B cell (primary cell): Measurements from ENCODE around the gene ANAPC10. TPM values are rescaled to one million over a fixed set of nuclear protein-coding genes. Genes with fewer than 3 reads are reported as not detected.

ENCODE experiments used
- ATAC-seq: fragments of 200-7000 bp; cut with Tn5 transposase; one replicate; pipeline ENCODE4 v1.10.0; 2021; ENCODE audit warnings: low read depth, mild to moderate bottlenecking, moderate number of reproducible peaks, moderate library complexity
- CTCF ChIA-PET: fragments of 350-600 bp; sonication (Branson Sonifier 250); formaldehyde crosslinking; loops from one replicate; lab custom pipeline; 2021; ENCODE audit warnings: antibody characterized with exemption, inconsistent platforms; lab: Charles Lee
- POLR2A ChIA-PET: fragments of 350-600 bp; sonication (Branson Sonifier 250); formaldehyde crosslinking; loops from one replicate; lab custom pipeline; 2021; ENCODE audit warnings: antibody characterized with exemption; lab: Charles Lee
- DNase-seq: peaks from one replicate; pipeline ENCODE4 v3.0.0; 2013
- H2AFZ ChIP-seq: 2 replicates; pipeline ENCODE4 v1.6.1; 2012; ENCODE audit warnings: mild to moderate bottlenecking, low read depth, low read length; ENCODE audit not compliant: insufficient read depth, poor library complexity, severe bottlenecking
- H3K27ac ChIP-seq, 2 donors: 1 replicate in 1 of 2; 2 replicates in 1 of 2; pipeline ENCODE4 v1.5.1; 2012 to 2013; ENCODE audit warnings: low read length in 2 of 2, mild to moderate bottlenecking in 2 of 2, moderate library complexity in 1 of 2
- H3K27me3 ChIP-seq, 4 experiments: fragments of 200-600 bp in 1 of 4; sonication (generic) in 1 of 4; replicated peaks in 1 of 4; 1 replicate in 2 of 4; 2 replicates in 2 of 4; pipeline versions ENCODE4 v1.6.1 to v1.7.0; 2013 to 2016; ENCODE audit warnings: low read length in 3 of 4, mild to moderate bottlenecking in 2 of 4, mixed read lengths in 1 of 4, moderate library complexity in 1 of 4; ENCODE audit not compliant: insufficient read depth in 4 of 4, control insufficient read depth in 3 of 4; ENCODE audit errors: control extremely low read depth in 1 of 4
- H3K36me3 ChIP-seq, 2 experiments: replicated peaks in 1 of 2; 1 replicate in 1 of 2; 2 replicates in 1 of 2; pipeline versions ENCODE4 v1.6.1 to v1.7.1; 2013; ENCODE audit warnings: low read length in 1 of 2; ENCODE audit not compliant: insufficient read depth in 2 of 2, control insufficient read depth in 1 of 2; ENCODE audit errors: control extremely low read depth in 1 of 2, extremely low read depth in 1 of 2
- H3K4me1 ChIP-seq, 2 donors: fragments of 200-600 bp in 1 of 2; sonication (generic) in 1 of 2; 1 replicate in 1 of 2; 2 replicates in 1 of 2; pipeline versions ENCODE4 v1.5.1 to v1.6.1; 2013 to 2017; ENCODE audit warnings: low read length in 2 of 2; ENCODE audit not compliant: control insufficient read depth in 2 of 2, insufficient read depth in 2 of 2
- H3K4me2 ChIP-seq: replicated peaks from 2 replicates; pipeline ENCODE3; 2012; ENCODE audit warnings: mild to moderate bottlenecking, low read depth, low read length; ENCODE audit not compliant: poor library complexity, severe bottlenecking
- H3K4me3 ChIP-seq, 5 experiments: fragments of 200-600 bp in 1 of 5; sonication (generic) in 1 of 5; 1 replicate in 3 of 5; 2 replicates in 2 of 5; pipeline versions ENCODE4 v1.5.1 to v1.7.0; 2011 to 2016; ENCODE audit warnings: low read length in 4 of 5, mild to moderate bottlenecking in 4 of 5, low read depth in 2 of 5, control low read depth in 1 of 5, moderate library complexity in 1 of 5; ENCODE audit not compliant: insufficient read depth in 1 of 5; ENCODE audit errors: control extremely low read depth in 1 of 5, extremely low read depth in 1 of 5
- H3K79me2 ChIP-seq: fragments of 200-600 bp; sonication (generic); one replicate; pipeline ENCODE4 v1.6.0; 2016; ENCODE audit warnings: low read length; ENCODE audit not compliant: control insufficient read depth, insufficient read depth
- H3K9ac ChIP-seq: fragments of 200-600 bp; sonication (generic); 2 replicates; pipeline ENCODE4 v1.6.1; 2017; ENCODE audit warnings: mild to moderate bottlenecking, low read length, moderate library complexity
- H3K9me3 ChIP-seq, 3 donors: one replicate each; pipeline versions ENCODE4 v1.6.1 to v1.7.1; 2013; ENCODE audit warnings: low read length in 2 of 3; ENCODE audit not compliant: control insufficient read depth in 2 of 3, insufficient read depth in 1 of 3; ENCODE audit errors: control extremely low read depth in 1 of 3
- H4K20me1 ChIP-seq: 2 replicates; pipeline ENCODE4 v1.6.0; 2012; ENCODE audit warnings: mild to moderate bottlenecking, low read length; ENCODE audit not compliant: insufficient read depth, control insufficient read depth, poor library complexity, severe bottlenecking
- H3K27ac Mint-ChIP-seq: one replicate; pipeline ENCODE4 v1.8.0; 2021; ENCODE audit warnings: mixed read lengths
- H3K27me3 Mint-ChIP-seq: one replicate; pipeline ENCODE4 v1.8.0; 2021; ENCODE audit warnings: mixed read lengths
- H3K4me1 Mint-ChIP-seq: one replicate; pipeline ENCODE4 v1.8.0; 2021; ENCODE audit warnings: mixed read lengths
- H3K4me3 Mint-ChIP-seq: one replicate; pipeline ENCODE4 v1.8.0; 2021; ENCODE audit warnings: mixed read lengths
- H3K9me3 Mint-ChIP-seq: one replicate; pipeline ENCODE4 v1.8.0; 2022; ENCODE audit warnings: mixed read lengths; ENCODE audit not compliant: insufficient read depth
- EZH2 ChIP-seq: IDR thresholded peaks from 2 replicates; pipeline ENCODE4 v1.6.1; 2012; ENCODE audit warnings: borderline replicate concordance, low read depth, mild to moderate bottlenecking, moderate library complexity, low read length; ENCODE audit not compliant: insufficient read depth, poor library complexity, severe bottlenecking
- WGBS: methylation state at CpG from one replicate; pipeline ENCODE4 v1.1.5; 2013; ENCODE audit warnings: missing lambda C conversion rate; ENCODE audit not compliant: insufficient coverage; 5-methylcytosine and 5-hydroxymethylcytosine counted together
- intact Hi-C: fragments of 100-400 bp; cut with micrococcal nuclease; formaldehyde crosslinking; loops from one replicate; pipeline ENCODE4 v1.10.0; 2022
- polyA plus RNA-seq: library from polyadenylated mRNA; depleted of rRNA; stranded (reverse); fragments of >200 nt; gene quantifications from 2 replicates; pipeline ENCODE4 v1.2.3, GENCODE V29; 2012
- total RNA-seq, 2 donors: library from RNA; stranded (reverse); fragments of 120-200 nt in 1 of 2; gene quantifications; 1 replicate in 1 of 2; 2 replicates in 1 of 2; pipeline versions ENCODE4 v1.2.3 to v1.2.4, GENCODE V29; 2013 to 2022
- TF ChIP-seq, protein P1 (sequence below): fragments of 200-600 bp; IDR thresholded peaks from one replicate; pipeline ENCODE4 v1.8.0; 2022; ENCODE audit warnings: antibody characterized with exemption, mild to moderate bottlenecking

ANAPC10 gene
- total and polyA plus RNA-seq, 2 donors (not counting 1 experiment from before 2014, with no cell fraction given) = 17.4 to 18.9 TPM

DNA sequence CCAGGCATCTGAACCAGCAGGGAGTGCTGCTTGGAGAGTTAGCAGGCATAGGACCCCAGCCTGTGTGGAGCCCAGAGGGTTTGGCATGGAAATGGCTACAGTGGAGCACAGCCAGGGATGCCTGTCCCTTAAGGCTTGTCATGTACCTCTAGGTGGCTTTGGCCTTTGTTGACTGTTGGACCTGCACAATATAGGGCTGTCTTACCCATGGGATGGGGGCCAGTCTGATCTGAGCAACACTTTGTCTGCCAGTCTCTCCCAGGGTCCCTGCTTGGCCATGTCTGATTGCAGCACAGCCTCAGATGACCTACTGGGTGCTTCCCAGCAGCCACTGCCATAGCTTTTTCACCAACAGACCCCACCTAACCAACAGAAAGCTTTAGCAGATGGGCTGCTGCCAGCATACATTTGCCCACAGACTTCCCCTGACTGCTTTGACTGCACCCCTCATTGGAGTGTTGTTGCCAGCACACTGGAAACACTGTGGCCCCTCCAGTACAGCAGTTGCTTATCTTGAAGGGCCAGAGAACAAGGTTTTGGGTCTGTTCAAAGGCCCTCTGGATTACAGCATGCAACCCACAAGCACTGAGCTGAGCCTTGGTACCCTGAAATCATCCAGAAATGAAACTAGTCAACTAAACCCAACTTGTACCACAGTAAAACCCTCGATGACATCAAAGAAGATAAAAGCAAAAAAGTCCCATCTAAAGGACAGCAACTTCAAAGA is 22.1 kb downstream of the ANAPC10 start:
- peaks cover 5% of the 10 kb centered on the region for H3K9me3 Mint-ChIP-seq
- H3K4me3 ChIP-seq = no peak overlapping the region
- no peaks in the 10 kb centered on the region for H4K20me1 ChIP-seq
- H3K27me3 Mint-ChIP-seq = no peaks in the 10 kb centered on the region
- TF ChIP-seq EZH2 = no peak
- TF ChIP-seq, protein P1, sequence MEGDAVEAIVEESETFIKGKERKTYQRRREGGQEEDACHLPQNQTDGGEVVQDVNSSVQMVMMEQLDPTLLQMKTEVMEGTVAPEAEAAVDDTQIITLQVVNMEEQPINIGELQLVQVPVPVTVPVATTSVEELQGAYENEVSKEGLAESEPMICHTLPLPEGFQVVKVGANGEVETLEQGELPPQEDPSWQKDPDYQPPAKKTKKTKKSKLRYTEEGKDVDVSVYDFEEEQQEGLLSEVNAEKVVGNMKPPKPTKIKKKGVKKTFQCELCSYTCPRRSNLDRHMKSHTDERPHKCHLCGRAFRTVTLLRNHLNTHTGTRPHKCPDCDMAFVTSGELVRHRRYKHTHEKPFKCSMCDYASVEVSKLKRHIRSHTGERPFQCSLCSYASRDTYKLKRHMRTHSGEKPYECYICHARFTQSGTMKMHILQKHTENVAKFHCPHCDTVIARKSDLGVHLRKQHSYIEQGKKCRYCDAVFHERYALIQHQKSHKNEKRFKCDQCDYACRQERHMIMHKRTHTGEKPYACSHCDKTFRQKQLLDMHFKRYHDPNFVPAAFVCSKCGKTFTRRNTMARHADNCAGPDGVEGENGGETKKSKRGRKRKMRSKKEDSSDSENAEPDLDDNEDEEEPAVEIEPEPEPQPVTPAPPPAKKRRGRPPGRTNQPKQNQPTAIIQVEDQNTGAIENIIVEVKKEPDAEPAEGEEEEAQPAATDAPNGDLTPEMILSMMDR = no peak
- no peak overlapping the region for H3K27ac ChIP-seq
- no peak overlapping the region for H3K4me3 Mint-ChIP-seq
- no peak for ATAC-seq
- WGBS = 67% methylated on average over 1 of the region's 1 CpG
- H3K9ac ChIP-seq = no peak overlapping the region
- H3K79me2 ChIP-seq = peaks cover 38% of the 10 kb centered on the region
- intact Hi-C loops = no loop called here
- ChIA-PET CTCF (no interaction called here), POLR2A (no interaction called here)
- peaks cover 3 to 6% of the 10 kb centered on the region in 2 experiments for H3K36me3 ChIP-seq
- no peak overlapping the region for H2AFZ ChIP-seq
- no peaks in the 10 kb centered on the region for H3K27me3 ChIP-seq
- H3K4me1 Mint-ChIP-seq = no peaks in the 10 kb centered on the region
- no peak for DNase-seq
- no peaks in the 10 kb centered on the region for H3K4me1 ChIP-seq
- H3K9me3 ChIP-seq = peaks cover 0 to 1% (median 0%) of the 10 kb centered on the region in 3 donors
- no peak overlapping the region for H3K4me2 ChIP-seq
- no peak overlapping the region for H3K27ac Mint-ChIP-seq

DNA sequence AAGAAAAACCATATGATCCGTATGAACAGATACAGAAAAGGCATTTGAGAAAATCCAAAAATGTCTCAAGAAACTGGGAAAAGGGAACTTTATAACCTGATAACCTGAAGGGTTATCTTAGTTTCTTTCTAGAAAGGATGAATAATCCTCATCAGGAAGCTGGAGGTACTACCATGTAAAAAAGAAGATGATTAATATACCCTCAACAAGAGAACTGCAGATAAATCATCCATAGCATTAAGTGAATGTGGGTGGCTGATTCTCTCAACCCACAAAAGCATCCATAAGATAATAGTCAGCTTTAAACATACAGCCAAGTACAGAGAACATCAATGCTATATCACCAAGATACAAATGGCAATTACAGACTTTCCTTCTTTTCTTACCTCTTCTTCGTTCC is 26.4 kb downstream of the ANAPC10 start:
- Histone ChIP-seq H3K4me1 (no peaks in the 10 kb centered on the region), H3K4me2 (no peak overlapping the region), H4K20me1 (no peaks in the 10 kb centered on the region), H3K36me3 (peaks cover 2 to 3% of the 10 kb centered on the region in 2 experiments), H3K9ac (no peak overlapping the region), H3K27me3 (no peaks in the 10 kb centered on the region), H3K4me3 (no peak overlapping the region), H3K9me3 (no peaks in the 10 kb centered on the region), H3K79me2 (peaks cover 13% of the 10 kb centered on the region), H3K27ac (no peak overlapping the region), H2AFZ (no peak overlapping the region)
- Mint-ChIP-seq H3K27ac (no peak overlapping the region), H3K4me1 (no peaks in the 10 kb centered on the region), H3K4me3 (no peak overlapping the region), H3K9me3 (no peaks in the 10 kb centered on the region), H3K27me3 (no peaks in the 10 kb centered on the region)
- ChIA-PET POLR2A (no interaction called here), CTCF (no interaction called here)
- no peak for DNase-seq
- no CpG with 5 or more reads among the region's 2 CpGs for WGBS
- intact Hi-C loops = no loop called here
- no peak for ATAC-seq
- TF ChIP-seq, protein P1 = no peak
- no peak for TF ChIP-seq EZH2
